ENCODE results near the gene ZFPL1. TPM values are rescaled to one million over a fixed set of nuclear protein-coding genes. Genes with fewer than 3 reads are reported as not detected.

ZFPL1 gene
- total and polyA plus RNA-seq, 4 donors, result 12.3 to 19.2 (median 16.3) TPM

DNA sequence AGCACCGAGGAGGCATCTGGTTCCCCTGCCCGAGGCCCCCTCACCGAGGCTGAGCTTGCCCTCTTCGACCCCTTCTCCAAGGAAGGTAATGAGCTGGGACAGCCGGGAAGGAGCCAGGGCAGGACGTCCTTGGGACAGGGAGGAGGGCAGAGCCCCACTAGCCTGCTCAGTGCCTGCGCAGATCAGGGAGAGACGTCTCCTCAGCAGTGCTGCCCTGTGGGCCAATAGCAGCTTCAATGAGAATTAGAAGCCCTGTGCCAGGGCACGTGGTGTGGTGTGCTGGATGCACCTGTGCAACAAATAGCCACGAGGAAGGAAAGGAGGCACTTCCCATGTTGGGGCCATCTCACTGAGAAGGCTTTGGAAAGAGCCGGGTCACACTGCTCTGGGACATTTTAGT, 48.4 kb upstream of the ZFPL1 start:
- TF ChIP-seq RXRA (IDR thresholded peaks at IDR 0.05) (no peak), HNF4A (conservative IDR thresholded peaks at IDR 0.05) (no peak), FOXA2 (IDR thresholded peaks at IDR 0.05) (no peak), RAD21 (IDR thresholded peaks at IDR 0.05) (no peak), HNF4G (IDR thresholded peaks at IDR 0.05) (no peak), NR2F2 (IDR thresholded peaks at IDR 0.05) (no peak), GABPA (IDR thresholded peaks at IDR 0.05 in 1 of 2, conservative IDR thresholded peaks at IDR 0.05 in 1 of 2) (no peak), TAF1 (conservative IDR thresholded peaks at IDR 0.05) (no peak), JUND (IDR thresholded peaks at IDR 0.05) (no peak), FOXA1 (IDR thresholded peaks at IDR 0.05) (no peak)
- TF ChIP-seq, protein P1, sequence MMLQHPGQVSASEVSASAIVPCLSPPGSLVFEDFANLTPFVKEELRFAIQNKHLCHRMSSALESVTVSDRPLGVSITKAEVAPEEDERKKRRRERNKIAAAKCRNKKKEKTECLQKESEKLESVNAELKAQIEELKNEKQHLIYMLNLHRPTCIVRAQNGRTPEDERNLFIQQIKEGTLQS (IDR thresholded peaks at IDR 0.05), result no peak
- TF ChIP-seq, protein P2, sequence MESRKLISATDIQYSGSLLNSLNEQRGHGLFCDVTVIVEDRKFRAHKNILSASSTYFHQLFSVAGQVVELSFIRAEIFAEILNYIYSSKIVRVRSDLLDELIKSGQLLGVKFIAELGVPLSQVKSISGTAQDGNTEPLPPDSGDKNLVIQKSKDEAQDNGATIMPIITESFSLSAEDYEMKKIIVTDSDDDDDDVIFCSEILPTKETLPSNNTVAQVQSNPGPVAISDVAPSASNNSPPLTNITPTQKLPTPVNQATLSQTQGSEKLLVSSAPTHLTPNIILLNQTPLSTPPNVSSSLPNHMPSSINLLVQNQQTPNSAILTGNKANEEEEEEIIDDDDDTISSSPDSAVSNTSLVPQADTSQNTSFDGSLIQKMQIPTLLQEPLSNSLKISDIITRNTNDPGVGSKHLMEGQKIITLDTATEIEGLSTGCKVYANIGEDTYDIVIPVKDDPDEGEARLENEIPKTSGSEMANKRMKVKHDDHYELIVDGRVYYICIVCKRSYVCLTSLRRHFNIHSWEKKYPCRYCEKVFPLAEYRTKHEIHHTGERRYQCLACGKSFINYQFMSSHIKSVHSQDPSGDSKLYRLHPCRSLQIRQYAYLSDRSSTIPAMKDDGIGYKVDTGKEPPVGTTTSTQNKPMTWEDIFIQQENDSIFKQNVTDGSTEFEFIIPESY (IDR thresholded peaks at IDR 0.05), result no peak
- TF ChIP-seq, protein P3, sequence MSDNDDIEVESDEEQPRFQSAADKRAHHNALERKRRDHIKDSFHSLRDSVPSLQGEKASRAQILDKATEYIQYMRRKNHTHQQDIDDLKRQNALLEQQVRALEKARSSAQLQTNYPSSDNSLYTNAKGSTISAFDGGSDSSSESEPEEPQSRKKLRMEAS (IDR thresholded peaks at IDR 0.05), result no peak
- TF ChIP-seq, protein P4, sequence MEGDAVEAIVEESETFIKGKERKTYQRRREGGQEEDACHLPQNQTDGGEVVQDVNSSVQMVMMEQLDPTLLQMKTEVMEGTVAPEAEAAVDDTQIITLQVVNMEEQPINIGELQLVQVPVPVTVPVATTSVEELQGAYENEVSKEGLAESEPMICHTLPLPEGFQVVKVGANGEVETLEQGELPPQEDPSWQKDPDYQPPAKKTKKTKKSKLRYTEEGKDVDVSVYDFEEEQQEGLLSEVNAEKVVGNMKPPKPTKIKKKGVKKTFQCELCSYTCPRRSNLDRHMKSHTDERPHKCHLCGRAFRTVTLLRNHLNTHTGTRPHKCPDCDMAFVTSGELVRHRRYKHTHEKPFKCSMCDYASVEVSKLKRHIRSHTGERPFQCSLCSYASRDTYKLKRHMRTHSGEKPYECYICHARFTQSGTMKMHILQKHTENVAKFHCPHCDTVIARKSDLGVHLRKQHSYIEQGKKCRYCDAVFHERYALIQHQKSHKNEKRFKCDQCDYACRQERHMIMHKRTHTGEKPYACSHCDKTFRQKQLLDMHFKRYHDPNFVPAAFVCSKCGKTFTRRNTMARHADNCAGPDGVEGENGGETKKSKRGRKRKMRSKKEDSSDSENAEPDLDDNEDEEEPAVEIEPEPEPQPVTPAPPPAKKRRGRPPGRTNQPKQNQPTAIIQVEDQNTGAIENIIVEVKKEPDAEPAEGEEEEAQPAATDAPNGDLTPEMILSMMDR (IDR thresholded peaks at IDR 0.05; ENCODE audit: low read depth, low read length, missing input control), result no peak

DNA sequence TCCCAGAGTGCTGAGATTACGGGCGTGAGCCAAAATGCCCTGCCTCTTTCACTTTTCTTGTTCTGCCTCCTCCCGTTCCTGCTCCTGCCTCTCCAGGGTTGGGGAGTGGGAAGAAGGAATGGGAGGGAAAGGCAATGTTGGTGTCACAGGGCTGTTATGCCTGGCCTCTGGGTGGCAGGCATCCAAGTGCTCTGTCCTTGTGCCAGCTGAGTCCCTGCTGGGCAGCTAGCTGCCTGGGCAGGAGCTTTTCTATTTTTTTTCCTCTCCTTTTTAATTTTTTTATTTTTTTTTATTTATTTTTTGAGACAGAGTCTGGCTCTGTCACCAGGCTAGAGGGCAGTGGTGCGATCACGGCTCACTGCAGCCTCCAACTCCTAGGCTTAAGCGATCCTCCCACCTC, 47.1 kb upstream of the ZFPL1 start:
- no peak overlapping the region for H3K27ac ChIP-seq (ENCODE audit: low read depth in 1 of 2, low read length in 2 of 2)
- DNase-seq (ENCODE audit: low spot score), result no peak
- no peak for TF ChIP-seq RXRA (IDR thresholded peaks at IDR 0.05)
- TF ChIP-seq NR2F2 (IDR thresholded peaks at IDR 0.05), result no peak
- TF ChIP-seq, protein P4 (IDR thresholded peaks at IDR 0.05; ENCODE audit: low read depth, low read length, missing input control), result no peak
- no peak for TF ChIP-seq FOXA1 (IDR thresholded peaks at IDR 0.05)
- TF ChIP-seq, protein P3 (IDR thresholded peaks at IDR 0.05), result no peak
- TF ChIP-seq HNF4G (IDR thresholded peaks at IDR 0.05), result no peak
- TF ChIP-seq GABPA (IDR thresholded peaks at IDR 0.05 in 1 of 2, conservative IDR thresholded peaks at IDR 0.05 in 1 of 2), result no peak
- TF ChIP-seq FOXA2 (IDR thresholded peaks at IDR 0.05), result no peak
- TF ChIP-seq, protein P2 (IDR thresholded peaks at IDR 0.05), result no peak
- TF ChIP-seq, protein P1 (IDR thresholded peaks at IDR 0.05), result no peak
- TF ChIP-seq JUND (IDR thresholded peaks at IDR 0.05), result no peak
- TF ChIP-seq RAD21 (IDR thresholded peaks at IDR 0.05), result no peak
- TF ChIP-seq, protein P5, sequence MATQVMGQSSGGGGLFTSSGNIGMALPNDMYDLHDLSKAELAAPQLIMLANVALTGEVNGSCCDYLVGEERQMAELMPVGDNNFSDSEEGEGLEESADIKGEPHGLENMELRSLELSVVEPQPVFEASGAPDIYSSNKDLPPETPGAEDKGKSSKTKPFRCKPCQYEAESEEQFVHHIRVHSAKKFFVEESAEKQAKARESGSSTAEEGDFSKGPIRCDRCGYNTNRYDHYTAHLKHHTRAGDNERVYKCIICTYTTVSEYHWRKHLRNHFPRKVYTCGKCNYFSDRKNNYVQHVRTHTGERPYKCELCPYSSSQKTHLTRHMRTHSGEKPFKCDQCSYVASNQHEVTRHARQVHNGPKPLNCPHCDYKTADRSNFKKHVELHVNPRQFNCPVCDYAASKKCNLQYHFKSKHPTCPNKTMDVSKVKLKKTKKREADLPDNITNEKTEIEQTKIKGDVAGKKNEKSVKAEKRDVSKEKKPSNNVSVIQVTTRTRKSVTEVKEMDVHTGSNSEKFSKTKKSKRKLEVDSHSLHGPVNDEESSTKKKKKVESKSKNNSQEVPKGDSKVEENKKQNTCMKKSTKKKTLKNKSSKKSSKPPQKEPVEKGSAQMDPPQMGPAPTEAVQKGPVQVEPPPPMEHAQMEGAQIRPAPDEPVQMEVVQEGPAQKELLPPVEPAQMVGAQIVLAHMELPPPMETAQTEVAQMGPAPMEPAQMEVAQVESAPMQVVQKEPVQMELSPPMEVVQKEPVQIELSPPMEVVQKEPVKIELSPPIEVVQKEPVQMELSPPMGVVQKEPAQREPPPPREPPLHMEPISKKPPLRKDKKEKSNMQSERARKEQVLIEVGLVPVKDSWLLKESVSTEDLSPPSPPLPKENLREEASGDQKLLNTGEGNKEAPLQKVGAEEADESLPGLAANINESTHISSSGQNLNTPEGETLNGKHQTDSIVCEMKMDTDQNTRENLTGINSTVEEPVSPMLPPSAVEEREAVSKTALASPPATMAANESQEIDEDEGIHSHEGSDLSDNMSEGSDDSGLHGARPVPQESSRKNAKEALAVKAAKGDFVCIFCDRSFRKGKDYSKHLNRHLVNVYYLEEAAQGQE (IDR thresholded peaks at IDR 0.05), result no peak
- no peak for TF ChIP-seq YY1 (IDR thresholded peaks at IDR 0.05)
- no peak for TF ChIP-seq EGR1 (IDR thresholded peaks at IDR 0.05; ENCODE audit: low read depth in 2 of 2)
- TF ChIP-seq TAF1 (conservative IDR thresholded peaks at IDR 0.05), result no peak
- no peak for TF ChIP-seq SP1 (IDR thresholded peaks at IDR 0.05)

More for the DNA sequence above, 48.4 kb upstream of the ZFPL1 start:
- Histone ChIP-seq H3K9me3 (ENCODE audit: control insufficient read depth in 4 of 4, low read length in 3 of 4) (no peaks in the 10 kb centered on the region), H3K4me1 (ENCODE audit: control insufficient read depth in 4 of 4, insufficient read depth in 4 of 4, low read length in 3 of 4) (peaks cover 0 to 10% (median 6%) of the 10 kb centered on the region in 4 donors), H3K27me3 (ENCODE audit: control insufficient read depth in 4 of 4, insufficient read depth in 4 of 4, low read length in 3 of 4) (no peaks in the 10 kb centered on the region), H3K9ac (ENCODE audit: low read depth in 1 of 2, low read length in 2 of 2) (no peak overlapping the region), H3K27ac (ENCODE audit: low read depth in 1 of 2, low read length in 2 of 2) (no peak overlapping the region), H3K36me3 (ENCODE audit: control insufficient read depth in 4 of 4, insufficient read depth in 3 of 4, low read depth in 1 of 4, low read length in 3 of 4) (peaks cover 3 to 38% (median 18%) of the 10 kb centered on the region in 4 donors), H3K4me3 (ENCODE audit: low read depth in 1 of 3, low read length in 3 of 3) (no peak overlapping the region)
- WGBS, result 92% methylated on average over 11 of the region's 11 CpGs
- DNase-seq (ENCODE audit: low spot score), result no peak

More for the DNA sequence above, 47.1 kb upstream of the ZFPL1 start:
- Histone ChIP-seq H3K36me3 (ENCODE audit: control insufficient read depth in 4 of 4, insufficient read depth in 3 of 4, low read depth in 1 of 4, low read length in 3 of 4) (peaks cover 3 to 35% (median 16%) of the 10 kb centered on the region in 4 donors), H3K27me3 (ENCODE audit: control insufficient read depth in 4 of 4, insufficient read depth in 4 of 4, low read length in 3 of 4) (no peaks in the 10 kb centered on the region), H3K4me3 (ENCODE audit: low read depth in 1 of 3, low read length in 3 of 3) (no peak overlapping the region), H3K9ac (ENCODE audit: low read depth in 1 of 2, low read length in 2 of 2) (no peak overlapping the region), H3K4me1 (ENCODE audit: control insufficient read depth in 4 of 4, insufficient read depth in 4 of 4, low read length in 3 of 4) (peaks cover 4 to 16% (median 11%) of the 10 kb centered on the region in 4 donors), H3K9me3 (ENCODE audit: control insufficient read depth in 4 of 4, low read length in 3 of 4) (no peaks in the 10 kb centered on the region)
- WGBS, result 83% methylated on average over 6 of the region's 6 CpGs
